Tongue (tissue), 3 donors: ENCODE data around the gene ZSCAN5A. TPM values are rescaled to one million over a fixed set of nuclear protein-coding genes. Genes with fewer than 3 reads are reported as not detected.
"Not testable (repeated sequence)": the region's sequence is repeated elsewhere in the genome, so short reads cannot be mapped to it uniquely, and the experiment has no call there.

Source experiments
- DNase-seq: peaks from one replicate; pipeline ENCODE4 v3.0.0-alpha.2; 2015
- small RNA-seq: library from RNA; depleted of rRNA; stranded (forward); fragments of <200 nt; gene quantifications from one replicate; pipeline ENCODE3, GENCODE V24; 2014; ENCODE audit warnings: low replicate concordance
- total RNA-seq: library from RNA; depleted of rRNA; stranded (reverse); fragments of >200 nt; gene quantifications from one replicate; pipeline ENCODE4 v1.2.3, GENCODE V29; 2014

The ZSCAN5A gene
- total RNA-seq, 1 donor from 2014 or later, result 1.8 TPM

GRCh38 chr19:56199687-56200086, 115.0 kb downstream of the ZSCAN5A start:
- DNase-seq, result no peak

- DNase-seq, result not testable (repeated sequence)
Measured at GRCh38 chr19:56197646-56198045, 117.0 kb downstream of the ZSCAN5A start, which contains the start of gene ZSCAN5B. Gene ZSCAN5B (minus strand): TSS chr19:56197783. CDS start chr19:56193052, 4,731 bp downstream.

GRCh38 chr19:56193981-56194640, 120.5 kb downstream of the ZSCAN5A start:
- DNase-seq, result no peak

GRCh38 chr19:56191711-56192110, 122.9 kb downstream of the ZSCAN5A start:
- DNase-seq, result no peak

- no peak for DNase-seq
Measured at GRCh38 chr19:56191115-56191514, 123.5 kb downstream of the ZSCAN5A start.

- DNase-seq, result no peak
Measured at GRCh38 chr19:56189785-56190184, 124.9 kb downstream of the ZSCAN5A start.

GRCh38 chr19:56177564-56178243, 136.9 kb downstream of the ZSCAN5A start:
- DNase-seq, result no peak

DNA sequence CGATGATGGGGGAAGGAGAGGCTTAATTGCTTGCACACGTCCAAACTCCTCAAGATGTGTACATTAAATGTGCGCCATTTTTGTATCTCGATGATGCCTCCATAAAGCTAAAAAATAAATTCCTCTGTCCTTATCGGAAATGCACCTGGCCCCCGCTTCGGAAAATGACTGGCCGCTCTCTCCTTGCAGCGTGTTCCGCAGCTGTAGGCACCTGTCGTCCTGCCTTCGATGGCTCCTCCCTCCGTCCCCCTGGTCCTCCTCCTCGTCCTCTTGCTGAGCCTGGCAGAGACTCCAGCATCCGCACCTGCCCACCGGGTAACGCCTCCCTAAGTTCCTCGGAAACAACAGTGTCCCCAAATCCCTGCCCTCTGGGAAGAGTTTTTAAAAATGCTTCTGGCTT, 137.8 kb downstream of the ZSCAN5A start:
- no peak for DNase-seq

DNA sequence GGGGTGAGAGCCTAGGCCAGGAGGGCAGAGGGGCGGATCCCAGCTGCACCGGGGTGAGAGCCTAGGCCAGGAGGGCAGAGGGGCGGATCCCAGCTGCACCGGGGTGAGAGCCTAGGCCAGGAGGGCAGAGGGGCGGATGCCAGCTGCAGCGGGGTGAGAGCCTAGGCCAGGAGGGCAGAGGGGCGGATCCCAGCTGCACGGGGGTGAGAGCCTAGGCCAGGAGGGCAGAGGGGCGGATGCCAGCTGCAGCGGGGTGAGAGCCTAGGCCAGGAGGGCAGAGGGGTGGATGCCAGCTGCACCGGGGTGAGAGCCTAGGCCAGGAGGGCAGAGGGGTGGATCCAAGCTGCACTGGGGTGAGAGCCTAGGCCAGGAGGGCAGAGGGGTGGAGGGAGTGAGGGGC, 138.3 kb downstream of the ZSCAN5A start:
- not testable (repeated sequence) for DNase-seq

GRCh38 chr19:56175861-56176307, 138.8 kb downstream of the ZSCAN5A start, which contains the start of gene GALP:
Gene GALP (plus strand): TSS chr19:56176008. CDS start chr19:56177109, 1,101 bp downstream.
- not testable (repeated sequence) for DNase-seq

DNA sequence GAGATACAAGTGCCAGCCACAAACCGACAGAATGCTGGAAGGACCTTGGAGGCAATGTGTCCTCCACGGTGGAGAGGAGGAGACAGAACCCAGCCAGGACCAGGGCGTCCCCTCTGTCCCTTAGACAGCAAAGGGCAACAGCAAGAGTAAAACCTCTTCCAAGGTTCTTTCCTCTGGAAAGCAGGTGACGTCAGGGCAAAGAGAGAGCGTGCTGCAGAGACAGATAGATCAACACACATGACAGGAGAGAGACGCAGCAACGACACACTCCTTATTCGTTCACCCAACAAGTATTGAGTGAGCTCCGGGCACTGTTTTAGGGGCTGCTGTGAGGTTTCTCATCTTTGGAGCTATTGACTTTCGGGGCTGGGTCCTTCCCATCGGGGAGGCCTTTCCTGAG, 140.1 kb downstream of the ZSCAN5A start:
- DNase-seq, result no peak

DNA sequence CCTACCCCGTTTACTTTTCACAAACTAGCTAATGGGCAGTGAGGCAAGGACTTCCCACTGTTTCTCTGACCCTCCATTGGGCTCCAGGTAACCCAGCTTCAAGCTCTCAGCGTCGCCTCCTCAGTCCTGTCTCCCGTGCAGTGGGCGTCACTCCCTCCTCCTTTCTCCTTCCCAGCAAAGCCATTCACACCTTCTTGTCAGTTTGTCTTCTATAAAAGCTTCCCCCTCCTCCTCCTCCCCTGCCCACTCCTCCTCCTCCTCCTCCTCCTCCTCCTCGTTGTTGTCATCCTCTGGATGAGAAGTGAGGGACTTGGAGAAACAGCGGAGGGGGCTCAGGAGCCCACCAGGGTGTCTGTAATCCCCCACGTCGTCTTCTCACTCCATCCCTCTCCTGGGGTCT, 140.6 kb downstream of the ZSCAN5A start:
- no peak for DNase-seq

Small RNAs within 50 kb of the gene (small RNA-seq; reads per million reads assigned to genes)
- not detected for gene RF00019

Other genes with a start within 250 kb of the ZSCAN5A start
- 21.8 TPM for gene ZNF787, start 193.5 kb downstream of the ZSCAN5A start, total RNA-seq
- gene ZNF444, start 173.6 kb downstream of the ZSCAN5A start, total RNA-seq, result 8.0 TPM
- not detected for gene GALP, start 138.8 kb downstream of the ZSCAN5A start, total RNA-seq
- gene ZSCAN5B, start 117.1 kb downstream of the ZSCAN5A start, total RNA-seq, result not detected
- gene ZSCAN5C, start 112.6 kb downstream of the ZSCAN5A start, total RNA-seq, result not detected
- gene EDDM13, start 42.1 kb downstream of the ZSCAN5A start, total RNA-seq, result not detected
- gene ZNF582, start 78.7 kb upstream of the ZSCAN5A start, total RNA-seq, result 3.4 TPM
- 8.1 TPM for gene ZNF583, start 89.5 kb upstream of the ZSCAN5A start, total RNA-seq
- 9.6 TPM for gene ZNF667, start 162.5 kb upstream of the ZSCAN5A start, total RNA-seq
- gene ZNF471, start 193.0 kb upstream of the ZSCAN5A start, total RNA-seq, result 8.6 TPM
- 19.9 TPM for gene ZFP28, start 224.1 kb upstream of the ZSCAN5A start, total RNA-seq